ENCODE results near the gene TOMM7.

DNA sequence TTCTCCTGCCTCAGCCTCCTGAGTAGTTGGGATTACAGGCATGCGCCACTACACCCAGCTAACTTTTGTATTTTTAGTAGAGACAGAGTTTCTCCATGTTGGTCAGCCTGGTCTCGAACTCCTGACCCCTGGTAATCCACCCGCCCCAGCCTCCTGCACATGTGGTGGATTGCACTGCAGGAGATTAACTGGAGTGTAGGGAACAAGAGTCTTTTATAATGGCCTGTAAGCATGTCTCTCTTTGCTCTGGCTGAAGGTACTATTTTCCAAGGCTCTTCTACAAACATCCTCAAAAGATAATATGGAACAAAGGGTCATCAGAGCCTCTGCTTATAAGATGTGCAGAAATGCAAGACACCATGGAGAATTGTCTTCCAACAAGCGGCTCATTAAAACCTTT, 3.2 kb downstream of the TOMM7 start:
- TF ChIP-seq CTCF (IDR thresholded peaks at IDR 0.05 in 8 of 11, conservative IDR thresholded peaks at IDR 0.05 in 3 of 11): no peak
- no peak for TF ChIP-seq POLR2A (IDR thresholded peaks at IDR 0.05)

Data from spleen (tissue), 7 donors.